ENCODE data around the gene TLCD3B. TPM values are rescaled to one million over a fixed set of nuclear protein-coding genes. Genes with fewer than 3 reads are reported as not detected.

The TLCD3B gene
- total and polyA plus RNA-seq, 2 donors, result 0.22 to 0.32 TPM

GRCh38 chr16:29990034-29990433 lies 41.0 kb downstream of the TLCD3B start:
- no peak overlapping the region for H3K4me3 ChIP-seq (ENCODE audit: low read depth, low read length)
- DNase-seq (ENCODE audit: extremely low spot score), result no peak
- no peaks in the 10 kb centered on the region for H3K4me1 ChIP-seq (ENCODE audit: insufficient read depth)
- H3K27ac ChIP-seq (ENCODE audit: low read depth), result no peak overlapping the region
- peaks cover 9% of the 10 kb centered on the region for H3K36me3 ChIP-seq (ENCODE audit: insufficient read depth)
- 92% methylated on average over 2 of the region's 2 CpGs for WGBS

- no peak for DNase-seq (ENCODE audit: extremely low spot score)
- peaks cover 10% of the 10 kb centered on the region for H3K36me3 ChIP-seq (ENCODE audit: insufficient read depth)
Measured at GRCh38 chr16:29989111-29989858, 41.8 kb downstream of the TLCD3B start.

GRCh38 chr16:29988346-29989075 lies 42.6 kb downstream of the TLCD3B start:
- Histone ChIP-seq H3K27ac (ENCODE audit: low read depth) (no peak overlapping the region), H3K36me3 (ENCODE audit: insufficient read depth) (peaks cover 10% of the 10 kb centered on the region), H3K4me3 (ENCODE audit: low read depth, low read length) (no peak overlapping the region), H3K4me1 (ENCODE audit: insufficient read depth) (no peaks in the 10 kb centered on the region)
- DNase-seq (ENCODE audit: extremely low spot score), result no peak
- 87% methylated on average over 17 of the region's 17 CpGs for WGBS

More at GRCh38 chr16:29989111-29989858, 41.8 kb downstream of the TLCD3B start:
- Histone ChIP-seq H3K4me3 (ENCODE audit: low read depth, low read length) (no peak overlapping the region), H3K27ac (ENCODE audit: low read depth) (no peak overlapping the region), H3K4me1 (ENCODE audit: insufficient read depth) (no peaks in the 10 kb centered on the region)
- WGBS, result 84% methylated on average over 23 of the region's 23 CpGs

GRCh38 chr16:29987371-29988085 lies 43.5 kb downstream of the TLCD3B start:
- Histone ChIP-seq H3K36me3 (ENCODE audit: insufficient read depth) (peaks cover 10% of the 10 kb centered on the region), H3K27ac (ENCODE audit: low read depth) (no peak overlapping the region), H3K4me3 (ENCODE audit: low read depth, low read length) (no peak overlapping the region), H3K4me1 (ENCODE audit: insufficient read depth) (no peaks in the 10 kb centered on the region)
- DNase-seq (ENCODE audit: extremely low spot score), result no peak
- 94% methylated on average over 35 of the region's 35 CpGs for WGBS

GRCh38 chr16:29986931-29987330 lies 44.1 kb downstream of the TLCD3B start:
- Histone ChIP-seq H3K4me1 (ENCODE audit: insufficient read depth) (no peaks in the 10 kb centered on the region), H3K36me3 (ENCODE audit: insufficient read depth) (peaks cover 10% of the 10 kb centered on the region), H3K27ac (ENCODE audit: low read depth) (no peak overlapping the region), H3K4me3 (ENCODE audit: low read depth, low read length) (no peak overlapping the region)
- 92% methylated on average over 5 of the region's 5 CpGs for WGBS
- no peak for DNase-seq (ENCODE audit: extremely low spot score)

- H3K27ac ChIP-seq (ENCODE audit: low read depth), result no peak overlapping the region
- no peaks in the 10 kb centered on the region for H3K4me1 ChIP-seq (ENCODE audit: insufficient read depth)
- DNase-seq (ENCODE audit: extremely low spot score), result no peak
- no peak overlapping the region for H3K4me3 ChIP-seq (ENCODE audit: low read depth, low read length)
- H3K36me3 ChIP-seq (ENCODE audit: insufficient read depth), result peaks cover 12% of the 10 kb centered on the region
- 93% methylated on average over 20 of the region's 20 CpGs for WGBS
Measured at GRCh38 chr16:29986231-29986630, 44.8 kb downstream of the TLCD3B start.

GRCh38 chr16:29985271-29985811 lies 45.7 kb downstream of the TLCD3B start:
- DNase-seq (ENCODE audit: extremely low spot score), result no peak
- Histone ChIP-seq H3K27ac (ENCODE audit: low read depth) (no peak overlapping the region), H3K4me3 (ENCODE audit: low read depth, low read length) (no peak overlapping the region), H3K36me3 (ENCODE audit: insufficient read depth) (peaks cover 8% of the 10 kb centered on the region), H3K4me1 (ENCODE audit: insufficient read depth) (no peaks in the 10 kb centered on the region)
- 93% methylated on average over 28 of the region's 28 CpGs for WGBS

- DNase-seq (ENCODE audit: extremely low spot score), result no peak
- Histone ChIP-seq H3K4me1 (ENCODE audit: insufficient read depth) (no peaks in the 10 kb centered on the region), H3K36me3 (ENCODE audit: insufficient read depth) (peaks cover 8% of the 10 kb centered on the region), H3K4me3 (ENCODE audit: low read depth, low read length) (no peak overlapping the region), H3K27ac (ENCODE audit: low read depth) (no peak overlapping the region)
- 92% methylated on average over 5 of the region's 5 CpGs for WGBS
Measured at GRCh38 chr16:29984764-29985147, 46.3 kb downstream of the TLCD3B start.

- no peak for DNase-seq (ENCODE audit: extremely low spot score)
- H3K36me3 ChIP-seq (ENCODE audit: insufficient read depth), result peaks cover 8% of the 10 kb centered on the region
Measured at GRCh38 chr16:29984137-29984763, 46.8 kb downstream of the TLCD3B start.

GRCh38 chr16:29983420-29984136 lies 47.5 kb downstream of the TLCD3B start:
- DNase-seq (ENCODE audit: extremely low spot score), result no peak
- WGBS, result 94% methylated on average over 12 of the region's 12 CpGs
- Histone ChIP-seq H3K27ac (ENCODE audit: low read depth) (no peak overlapping the region), H3K4me3 (ENCODE audit: low read depth, low read length) (no peak overlapping the region), H3K4me1 (ENCODE audit: insufficient read depth) (no peaks in the 10 kb centered on the region), H3K36me3 (ENCODE audit: insufficient read depth) (peaks cover 8% of the 10 kb centered on the region)

More at GRCh38 chr16:29984137-29984763, 46.8 kb downstream of the TLCD3B start:
- H3K4me3 ChIP-seq (ENCODE audit: low read depth, low read length), result no peak overlapping the region
- WGBS, result 93% methylated on average over 6 of the region's 6 CpGs
- H3K27ac ChIP-seq (ENCODE audit: low read depth), result no peak overlapping the region
- H3K4me1 ChIP-seq (ENCODE audit: insufficient read depth), result no peaks in the 10 kb centered on the region

- WGBS, result 88% methylated on average over 24 of the region's 24 CpGs
- no peak for DNase-seq (ENCODE audit: extremely low spot score)
- Histone ChIP-seq H3K27ac (ENCODE audit: low read depth) (no peak overlapping the region), H3K4me1 (ENCODE audit: insufficient read depth) (no peaks in the 10 kb centered on the region), H3K4me3 (ENCODE audit: low read depth, low read length) (no peak overlapping the region), H3K36me3 (ENCODE audit: insufficient read depth) (peaks cover 8% of the 10 kb centered on the region)
Measured at GRCh38 chr16:29982560-29983419, 48.3 kb downstream of the TLCD3B start.
